Measurements from ENCODE around the gene ERCC1.
A peak's percentile ranks its signal among the peaks of the same experiment; 100 is the strongest.

The ERCC1 gene

GRCh38 chr19:45405435-45406225 lies 18.1 kb downstream of the ERCC1 start:
- DNase-seq (ENCODE audit: low read depth), result peak; percentile 74

DNA sequence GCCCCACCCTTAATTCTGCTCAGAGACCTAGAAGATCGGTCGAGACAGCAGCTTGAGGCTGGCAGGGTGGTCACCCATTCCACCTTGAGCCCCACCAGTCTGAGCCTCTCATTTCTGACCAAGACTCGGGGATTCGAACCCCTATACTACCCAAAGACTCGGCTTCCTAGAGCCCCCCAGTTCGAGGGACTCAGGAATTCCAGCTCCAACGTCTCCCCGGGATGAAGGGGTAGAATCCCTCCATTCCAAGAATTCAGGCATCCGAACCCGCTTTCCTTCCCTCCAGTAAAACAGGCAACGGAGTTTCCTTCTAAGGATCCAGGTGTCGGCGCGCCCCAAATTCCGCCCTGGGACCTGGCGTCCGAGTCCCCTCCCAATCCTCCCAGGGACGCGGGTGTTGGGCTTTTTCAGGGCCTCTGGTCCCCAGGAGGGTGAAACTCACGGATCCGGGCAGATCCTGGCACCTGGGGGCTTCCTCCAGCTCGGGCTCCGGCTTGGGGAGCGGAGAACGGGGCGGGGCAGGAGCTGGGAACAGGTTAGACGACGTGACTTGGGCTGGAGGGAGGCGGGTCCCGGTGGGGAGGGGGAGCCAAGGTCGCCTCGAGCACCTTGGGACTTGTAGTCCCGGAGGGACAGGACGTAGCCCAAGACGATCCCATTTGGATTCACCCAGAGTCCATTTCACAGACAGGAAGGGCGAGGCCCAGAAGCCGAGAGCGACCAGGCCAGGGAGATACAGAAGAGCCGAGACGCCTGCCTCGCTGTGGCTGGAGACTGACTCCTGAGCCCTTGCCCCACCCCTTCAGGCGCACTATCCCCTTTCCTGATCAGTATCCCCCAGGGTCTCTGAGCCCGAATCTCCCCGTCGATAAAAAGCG lies 18.9 kb downstream of the ERCC1 start, which contains the start of gene PPP1R13L:
Gene PPP1R13L, minus strand, starts transcription at position 513 of the 878 bp plus-strand sequence. CDS start 6,751 bp downstream, outside the sequence.
- DNase-seq (ENCODE audit: low read depth), result peak; percentile 60

- DNase-seq (ENCODE audit: low read depth), result peak; percentile 65
Observed at GRCh38 chr19:45403781-45404556, 19.7 kb downstream of the ERCC1 start.

DNA sequence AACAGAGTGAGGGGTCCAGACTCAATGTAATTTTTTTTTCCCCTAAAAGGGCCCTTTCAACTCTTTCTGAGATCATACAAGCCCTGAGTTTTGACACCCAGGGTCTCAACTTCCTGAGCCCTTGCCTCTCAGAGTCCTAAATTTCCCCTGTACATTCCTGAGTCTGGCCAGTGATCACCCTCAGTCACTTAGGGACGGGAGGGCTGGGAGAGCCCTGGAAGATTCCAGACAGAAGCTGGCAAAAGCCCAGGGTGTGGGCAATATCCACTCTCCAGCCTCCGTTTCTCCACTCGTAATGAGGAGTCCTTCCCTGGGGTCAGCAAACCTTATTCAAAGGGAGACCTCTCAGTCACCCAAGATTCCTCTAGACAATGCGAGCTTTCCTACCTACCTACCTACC lies 20.4 kb downstream of the ERCC1 start:
- no peak for DNase-seq (ENCODE audit: low read depth)

- peak; percentile 41 for DNase-seq (ENCODE audit: low read depth)
Observed at GRCh38 chr19:45402298-45403061, 21.2 kb downstream of the ERCC1 start.

DNA sequence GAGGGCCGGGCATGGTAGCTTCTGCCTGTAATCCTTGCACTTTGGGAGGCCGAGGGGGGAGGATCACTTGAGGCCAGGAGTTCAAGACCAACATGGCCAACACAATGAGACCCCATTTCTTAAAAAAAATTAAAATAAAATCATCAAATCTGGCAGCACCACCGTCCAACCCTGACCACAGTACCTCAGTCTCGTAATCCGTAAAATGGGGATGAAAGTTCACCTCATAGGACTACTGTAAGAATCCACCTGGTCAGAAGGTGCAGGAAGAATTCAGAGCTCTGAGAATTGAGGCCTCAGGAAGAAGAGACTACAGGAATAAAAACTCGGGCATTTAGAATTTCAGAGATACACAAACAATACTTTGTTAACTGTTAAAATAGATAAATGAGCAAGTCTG lies 21.9 kb downstream of the ERCC1 start:
- no peak for DNase-seq (ENCODE audit: low read depth)

DNA sequence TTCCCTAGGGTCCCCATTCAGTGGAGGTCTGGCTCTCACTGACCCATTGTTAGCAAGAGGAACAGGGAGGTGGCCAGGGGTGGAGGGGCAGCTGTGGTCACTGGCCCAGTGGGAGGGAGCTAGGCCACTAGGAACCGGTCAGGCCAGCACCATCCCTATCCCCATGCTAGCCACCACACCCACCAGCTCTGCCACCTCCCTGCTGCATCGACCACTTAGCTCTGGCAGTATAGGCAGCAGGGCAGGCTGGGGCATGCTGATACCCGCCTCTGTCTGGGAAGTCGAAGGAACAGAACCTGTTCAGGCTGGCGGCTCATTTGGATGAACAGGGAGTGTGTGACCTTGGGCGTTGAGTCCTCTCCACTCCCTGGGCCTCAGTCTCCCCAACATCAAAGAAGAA lies 23.5 kb downstream of the ERCC1 start:
- DNase-seq (ENCODE audit: low read depth), result no peak

- DNase-seq (ENCODE audit: low read depth), result no peak
Observed at GRCh38 chr19:45395821-45396617, 27.7 kb downstream of the ERCC1 start.

DNA sequence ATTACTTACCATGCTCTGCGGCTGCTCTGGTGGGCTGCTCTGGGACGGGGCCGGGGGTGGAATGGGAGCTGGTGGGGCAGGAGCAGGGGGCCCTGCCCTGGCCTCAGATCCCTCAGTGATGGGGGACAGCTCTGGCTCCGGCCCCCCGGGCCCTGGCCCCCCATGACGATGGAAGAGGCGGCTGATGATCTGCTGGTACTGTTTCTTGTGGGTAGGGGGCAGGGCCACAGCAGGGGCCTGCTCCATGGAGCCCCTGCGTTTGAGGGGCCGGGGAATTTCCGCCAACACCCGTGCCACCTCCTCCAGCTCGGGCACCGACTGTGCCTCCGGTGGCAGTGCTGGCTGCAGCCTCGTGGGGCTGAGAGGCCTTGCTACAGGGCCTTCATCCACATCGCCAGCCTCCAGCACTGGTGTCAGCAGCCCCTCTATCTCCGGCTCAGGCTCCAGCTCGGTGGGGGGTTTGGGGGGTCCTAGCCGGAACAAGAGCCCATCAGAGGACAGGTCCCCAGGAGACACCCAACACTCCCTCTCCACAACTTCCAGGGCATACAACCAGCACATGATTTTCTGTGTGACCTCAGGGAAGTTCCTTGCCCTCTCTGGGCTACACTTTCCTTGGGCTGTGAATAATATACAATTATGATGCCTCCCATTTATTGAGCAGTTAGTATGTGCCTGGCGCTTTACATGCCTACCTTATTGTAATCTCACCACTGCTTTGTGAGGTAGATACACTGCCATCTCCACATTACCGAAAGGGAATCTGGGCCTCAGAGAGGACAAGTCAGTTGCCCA lies 31.6 kb downstream of the ERCC1 start:
- DNase-seq (ENCODE audit: low read depth), result no peak

GRCh38 chr19:45391346-45391745 lies 32.4 kb downstream of the ERCC1 start:
- no peak for DNase-seq (ENCODE audit: low read depth)

- no peak for DNase-seq (ENCODE audit: low read depth)
Observed at GRCh38 chr19:45385392-45386221, 38.1 kb downstream of the ERCC1 start.

DNA sequence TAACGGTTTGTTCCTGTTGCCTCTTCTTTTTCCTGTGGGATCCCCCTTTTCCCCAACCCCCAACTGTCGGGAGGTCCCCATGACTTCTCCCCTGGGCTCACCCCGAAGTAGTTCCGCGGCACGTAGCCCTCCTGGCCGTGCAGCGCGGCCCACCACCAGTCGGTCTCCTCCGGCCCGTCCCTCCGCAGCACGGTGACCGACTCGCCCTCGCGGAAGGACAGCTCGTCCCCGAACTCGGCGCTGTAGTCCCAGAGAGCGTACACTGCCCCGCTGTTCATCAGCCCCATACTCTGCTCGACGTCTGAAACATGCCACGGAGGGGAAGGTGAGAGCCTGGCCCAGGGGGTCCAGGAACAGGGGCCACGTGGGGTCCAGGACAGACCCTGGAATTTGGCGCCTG lies 41.3 kb downstream of the ERCC1 start:
- no peak for DNase-seq (ENCODE audit: low read depth)

DNA sequence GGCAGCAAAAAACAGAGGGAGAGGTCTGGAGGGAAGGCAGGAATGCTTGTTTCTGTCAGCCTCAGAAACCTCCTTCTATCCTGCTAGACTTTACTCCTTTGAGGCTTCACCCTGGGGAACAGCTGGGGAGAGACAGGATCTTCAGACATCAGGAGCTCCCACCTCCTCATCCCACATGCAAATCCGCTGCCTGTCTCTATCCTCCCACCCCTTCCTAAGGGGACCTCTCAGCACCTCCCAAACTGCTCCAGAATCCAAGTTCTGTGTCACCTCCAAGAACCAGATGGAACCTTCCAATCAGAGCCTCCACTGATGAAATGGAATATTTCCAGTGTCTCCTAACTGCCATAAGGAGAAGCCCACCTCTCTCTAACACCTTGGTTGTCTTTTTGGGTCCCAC lies 43.6 kb downstream of the ERCC1 start:
- DNase-seq (ENCODE audit: low read depth), result no peak

DNA sequence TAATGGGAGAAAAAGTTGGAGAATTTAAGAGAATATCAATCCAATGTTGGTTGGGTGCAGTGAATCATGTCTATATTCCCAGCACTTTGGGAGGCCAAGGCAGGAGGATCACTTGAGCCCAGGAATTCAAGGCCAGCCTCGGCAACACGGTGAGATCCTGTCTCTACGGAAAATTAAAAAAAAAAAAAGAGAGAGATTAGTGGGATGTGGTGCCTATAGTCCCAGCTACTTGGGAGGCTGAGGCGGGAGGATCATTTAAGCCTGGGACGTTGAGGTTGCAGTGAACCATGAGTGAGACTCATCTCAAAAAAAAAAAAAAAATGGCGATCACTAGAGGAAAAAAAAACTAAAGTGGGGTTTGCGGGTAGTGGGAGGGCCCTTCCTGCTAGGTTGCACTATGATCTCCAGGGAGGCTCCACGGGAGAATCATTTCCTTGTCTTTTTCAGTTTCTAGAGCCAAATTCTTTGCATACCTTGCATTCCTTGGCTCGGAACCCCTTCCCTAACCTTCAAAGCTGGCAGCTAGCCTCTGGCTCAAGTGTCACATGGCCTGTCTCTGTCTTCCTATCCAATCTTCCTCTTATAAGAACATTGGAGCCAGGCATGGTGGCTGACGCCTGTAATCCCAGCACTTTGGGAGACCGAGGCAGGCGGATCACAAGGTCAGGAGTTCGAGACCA lies 47.5 kb downstream of the ERCC1 start:
- DNase-seq (ENCODE audit: low read depth), result no peak

DNA sequence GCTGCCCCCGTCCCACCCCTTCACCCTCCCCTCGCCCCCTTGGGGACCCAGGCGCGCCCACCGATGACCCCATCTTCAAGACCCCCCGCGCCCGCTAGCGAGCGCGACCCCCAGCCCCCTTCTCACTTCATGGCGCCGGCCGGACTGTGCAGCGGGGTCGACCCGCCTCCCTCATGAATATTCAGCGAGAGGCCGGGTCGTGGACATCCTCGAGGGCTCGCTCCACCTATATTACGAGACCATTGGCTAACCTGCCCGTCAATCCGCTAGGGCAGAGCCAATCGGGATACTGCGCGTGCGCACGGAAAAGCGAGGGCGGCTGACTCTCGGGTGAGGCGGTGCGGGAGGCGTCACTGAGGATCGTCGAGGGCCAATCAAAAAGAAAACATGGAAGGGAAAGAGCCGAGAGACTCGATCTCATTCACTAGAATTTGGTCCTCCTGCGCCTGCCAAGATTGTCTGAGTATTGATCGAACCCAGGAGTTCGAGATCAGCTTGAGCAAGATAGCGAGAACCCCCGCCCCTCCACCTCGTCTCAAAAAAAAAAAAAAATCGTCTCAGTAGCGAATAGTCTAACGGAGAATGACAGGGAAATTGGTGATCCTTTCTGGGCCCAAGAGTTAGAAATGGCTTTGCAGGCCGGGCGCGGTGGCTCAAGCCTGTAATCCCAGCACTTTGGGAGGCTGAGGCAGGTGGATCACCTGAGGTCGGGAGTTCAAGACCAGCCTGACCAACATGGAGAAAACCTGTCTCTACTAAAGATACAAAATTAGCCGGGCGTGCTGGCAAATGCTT lies 53.1 kb downstream of the ERCC1 start, which contains the start of gene ERCC2:
Gene ERCC2, minus strand, starts transcription at position 164 of the 795 bp plus-strand sequence. Its CDS starts 33 bp downstream, at position 131.
- DNase-seq (ENCODE audit: low read depth), result peak; percentile 100

DNA sequence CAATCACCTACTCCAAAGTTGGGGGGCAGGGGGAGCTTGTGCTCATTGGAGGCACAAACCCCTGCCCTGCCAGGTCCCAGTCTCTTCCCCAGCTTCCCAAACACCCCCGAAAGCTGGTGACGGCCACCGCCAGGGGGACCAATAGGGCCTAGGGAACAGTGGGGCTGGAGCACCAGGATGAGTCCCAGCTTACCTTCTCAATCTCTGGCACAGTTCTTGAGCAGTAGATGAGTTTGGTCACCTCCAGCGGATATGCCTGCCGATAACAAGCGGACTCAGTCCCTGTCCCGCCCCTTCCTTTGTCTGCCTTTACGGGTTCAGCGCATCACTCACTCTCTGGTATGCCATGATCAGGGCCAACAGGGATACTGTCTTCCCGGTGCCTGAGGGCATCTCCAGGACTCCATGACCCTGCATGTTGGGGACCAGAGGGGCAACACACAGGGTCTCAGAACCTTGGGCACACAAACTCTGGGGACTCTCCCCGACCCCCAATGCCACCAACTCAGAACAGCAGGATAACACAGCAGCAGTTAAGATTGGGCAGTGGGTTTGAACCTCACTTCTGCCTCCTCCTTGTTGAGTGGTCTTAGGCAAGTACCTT lies 54.9 kb downstream of the ERCC1 start:
- DNase-seq (ENCODE audit: low read depth), result no peak

DNA sequence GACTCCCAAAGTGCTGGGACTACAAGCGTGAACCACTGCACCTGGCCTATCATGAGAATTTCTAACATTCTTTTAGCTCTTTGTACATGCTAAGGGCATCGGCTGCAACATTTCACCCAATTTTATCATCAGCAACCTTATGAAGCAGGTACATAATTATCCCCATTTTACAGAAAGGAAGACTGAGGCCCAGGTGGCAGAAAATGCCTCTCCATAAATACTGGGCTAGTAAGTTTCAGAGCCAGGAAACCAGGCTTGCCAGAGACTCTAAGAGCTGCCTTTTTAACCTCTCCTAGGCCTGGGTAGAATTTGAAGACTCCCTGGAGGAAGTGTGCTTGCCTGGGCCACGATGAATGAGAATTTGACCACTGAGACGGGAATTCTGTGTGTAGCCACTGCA lies 55.6 kb downstream of the ERCC1 start:
- DNase-seq (ENCODE audit: low read depth), result no peak
